ENCODE results near the gene ABCC6. TPM values are rescaled to one million over a fixed set of nuclear protein-coding genes. Genes with fewer than 3 reads are reported as not detected.
A peak's percentile ranks its signal among the peaks of the same experiment; 100 is the strongest.

The ABCC6 gene
- total RNA-seq, 1 experiment from 2014 or later, result 1.1 TPM

DNA sequence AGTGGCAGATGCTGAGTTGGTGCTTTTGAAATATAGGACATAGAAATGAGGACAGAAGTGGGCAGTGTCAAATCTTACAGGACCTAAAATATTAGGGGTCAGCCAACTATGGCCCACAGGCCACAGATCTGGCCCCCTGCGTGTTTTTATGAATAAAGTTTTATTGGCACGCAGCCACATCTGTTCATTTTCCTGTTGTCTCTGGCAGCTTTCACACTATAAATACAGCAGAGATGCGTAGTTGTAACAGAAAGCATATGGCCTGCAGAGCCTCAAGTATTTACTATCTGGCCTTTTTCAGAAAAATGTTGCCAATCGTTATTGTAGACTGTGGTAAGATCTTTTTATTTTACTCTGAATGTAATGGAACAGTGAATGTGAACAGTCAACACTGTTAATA lies 82.8 kb downstream of the ABCC6 start:
- H3K56ac ChIP-seq (ENCODE audit: insufficient read length, low read depth, low read length), result no peak overlapping the region
- Mint-ChIP-seq H3K4me1 (peaks cover 10 to 14% of the 10 kb centered on the region in 2 experiments), H3K27me3 (ENCODE audit: low read depth) (no peaks in the 10 kb centered on the region; the same call in 1 of the 2 replicates), H3K9me3 (no peaks in the 10 kb centered on the region), H3K27ac (0 out of 7 replicates have a peak overlapping the region, but pooled peaks of 1 of the 3 experiments have one; percentile 28), H3K4me3 (no peak overlapping the region), H3K36me3 (ENCODE audit: insufficient read depth in 1 of 3, low read depth in 3 of 3) (peaks cover 29 to 78% (median 72%) of the 10 kb centered on the region in 3 experiments; a peak in 6 of 7 replicates)
- no peaks in the 10 kb centered on the region for H3K23me2 ChIP-seq (ENCODE audit: insufficient read length, low read depth, low read length, poor library complexity, severe bottlenecking)
- no peak overlapping the region for H3K18ac ChIP-seq (ENCODE audit: insufficient read length, low read depth, low read length)
- H3K27me3 ChIP-seq (ENCODE audit: insufficient read depth, low read length), result no peaks in the 10 kb centered on the region
- no peak overlapping the region for H3T11ph ChIP-seq (ENCODE audit: low read length)
- H3K23ac ChIP-seq (ENCODE audit: insufficient read length, low read depth, low read length), result no peak overlapping the region
- H4K20me1 ChIP-seq (ENCODE audit: control insufficient read depth, insufficient read depth, insufficient read length), result no peaks in the 10 kb centered on the region
- no peak overlapping the region for H3K4ac ChIP-seq (ENCODE audit: low read depth, low read length)
- H4K8ac ChIP-seq (replicated peaks; ENCODE audit: insufficient read length, low read depth, low read length), result no peak overlapping the region
- no peak overlapping the region for H2BK20ac ChIP-seq (ENCODE audit: low read depth, low read length, poor library complexity, severe bottlenecking)
- H4K91ac ChIP-seq (ENCODE audit: insufficient read length, low read depth, low read length), result no peak overlapping the region
- H3K27ac ChIP-seq (ENCODE audit: insufficient read length, low read depth, low read length), result no peak overlapping the region
- no peak overlapping the region for H4K5ac ChIP-seq (ENCODE audit: insufficient read length, low read depth, low read length)
- no peak overlapping the region for H2BK5ac ChIP-seq (ENCODE audit: insufficient read length, low read length)
- H3K79me2 ChIP-seq (ENCODE audit: insufficient read depth, low read length), result no peaks in the 10 kb centered on the region
- WGBS (ENCODE audit: extremely low coverage, insufficient read length, low lambda C conversion rate), result no CpG with 5 or more reads among the region's 4 CpGs
- no peak overlapping the region for H3K4me2 ChIP-seq (ENCODE audit: insufficient read depth, insufficient read length, low read length)
- H3K4me1 ChIP-seq (ENCODE audit: insufficient read depth, low read length), result no peaks in the 10 kb centered on the region
- H3K14ac ChIP-seq (ENCODE audit: insufficient read depth, low read length), result no peak overlapping the region
- H2AFZ ChIP-seq (ENCODE audit: low read length), result no peak overlapping the region
- TF ChIP-seq, protein P1, sequence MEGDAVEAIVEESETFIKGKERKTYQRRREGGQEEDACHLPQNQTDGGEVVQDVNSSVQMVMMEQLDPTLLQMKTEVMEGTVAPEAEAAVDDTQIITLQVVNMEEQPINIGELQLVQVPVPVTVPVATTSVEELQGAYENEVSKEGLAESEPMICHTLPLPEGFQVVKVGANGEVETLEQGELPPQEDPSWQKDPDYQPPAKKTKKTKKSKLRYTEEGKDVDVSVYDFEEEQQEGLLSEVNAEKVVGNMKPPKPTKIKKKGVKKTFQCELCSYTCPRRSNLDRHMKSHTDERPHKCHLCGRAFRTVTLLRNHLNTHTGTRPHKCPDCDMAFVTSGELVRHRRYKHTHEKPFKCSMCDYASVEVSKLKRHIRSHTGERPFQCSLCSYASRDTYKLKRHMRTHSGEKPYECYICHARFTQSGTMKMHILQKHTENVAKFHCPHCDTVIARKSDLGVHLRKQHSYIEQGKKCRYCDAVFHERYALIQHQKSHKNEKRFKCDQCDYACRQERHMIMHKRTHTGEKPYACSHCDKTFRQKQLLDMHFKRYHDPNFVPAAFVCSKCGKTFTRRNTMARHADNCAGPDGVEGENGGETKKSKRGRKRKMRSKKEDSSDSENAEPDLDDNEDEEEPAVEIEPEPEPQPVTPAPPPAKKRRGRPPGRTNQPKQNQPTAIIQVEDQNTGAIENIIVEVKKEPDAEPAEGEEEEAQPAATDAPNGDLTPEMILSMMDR (conservative IDR thresholded peaks at IDR 0.05), result no peak
- no peak overlapping the region for H2BK12ac ChIP-seq (ENCODE audit: insufficient read length, low read depth, low read length)
- H3K79me1 ChIP-seq (ENCODE audit: insufficient read depth, low read depth, low read length, poor library complexity, severe bottlenecking), result no peaks in the 10 kb centered on the region
- no peak for DNase-seq
- H3K9ac ChIP-seq (ENCODE audit: extremely low read depth, insufficient read length, low read length), result no peak overlapping the region
- no peak overlapping the region for H2BK120ac ChIP-seq (ENCODE audit: low read depth, low read length, poor library complexity, severe bottlenecking)
- no peak overlapping the region for H2AK5ac ChIP-seq (ENCODE audit: insufficient read length, low read length)
- H3K9me3 ChIP-seq (ENCODE audit: control insufficient read depth, low read depth, low read length), result no peaks in the 10 kb centered on the region
- H2BK15ac ChIP-seq (ENCODE audit: low read depth, low read length), result no peak overlapping the region
